NK-92 treated with Interleukin-12 subunit alpha and Interleukin-12 subunit beta, amount 100 ng/mL, for 24 hours (cell line): ENCODE measurements around the gene RNF157.
A peak's percentile ranks its signal among the peaks of the same experiment; 100 is the strongest.
"Not testable (repeated sequence)": the region's sequence is repeated elsewhere in the genome, so short reads cannot be mapped to it uniquely, and the experiment has no call there.

ENCODE experiments used
- DNase-seq: peaks from one replicate; lab custom pipeline; 2025; lab: John Stamatoyannopoulos, UW

RNF157 gene

DNA sequence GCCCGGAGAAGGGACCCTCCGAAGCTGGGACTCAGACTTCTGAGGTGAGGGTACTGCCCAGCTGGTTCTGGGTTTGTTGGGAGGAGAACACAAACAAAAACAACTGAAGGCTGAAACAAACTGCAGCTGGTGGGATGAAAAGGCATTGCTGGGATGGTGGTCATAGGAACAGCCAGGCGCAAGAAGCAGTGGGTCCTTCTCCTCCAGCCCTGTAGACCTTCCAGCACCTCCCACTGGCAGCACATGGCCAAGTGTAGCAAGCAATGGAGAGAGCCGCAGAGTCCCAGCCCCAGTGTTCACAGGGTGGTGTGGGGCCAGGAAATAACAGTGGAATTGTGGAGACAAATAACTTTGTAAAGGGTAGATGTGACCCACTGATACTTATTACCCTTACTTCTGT, 50.6 kb downstream of the RNF157 start:
- DNase-seq = no peak

DNA sequence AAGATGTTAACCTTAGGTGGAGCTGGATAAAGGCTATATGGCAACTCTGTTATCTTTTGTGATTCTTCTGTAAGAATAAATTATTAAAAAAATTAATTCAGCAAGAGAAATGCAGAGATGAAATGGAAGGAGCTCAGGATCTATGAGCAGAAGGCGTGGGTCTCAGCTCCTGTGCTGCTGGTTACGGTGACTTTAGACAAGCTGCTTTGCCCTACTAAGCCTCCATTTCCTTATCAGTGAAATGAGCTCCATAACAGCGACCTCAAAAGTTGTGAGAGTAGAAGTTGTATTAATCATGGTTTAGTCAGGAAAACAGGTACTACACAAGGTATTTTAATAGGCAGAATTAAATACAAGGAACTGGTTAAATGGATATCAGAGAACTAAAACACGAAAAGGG, 51.0 kb downstream of the RNF157 start:
- no peak for DNase-seq

DNA sequence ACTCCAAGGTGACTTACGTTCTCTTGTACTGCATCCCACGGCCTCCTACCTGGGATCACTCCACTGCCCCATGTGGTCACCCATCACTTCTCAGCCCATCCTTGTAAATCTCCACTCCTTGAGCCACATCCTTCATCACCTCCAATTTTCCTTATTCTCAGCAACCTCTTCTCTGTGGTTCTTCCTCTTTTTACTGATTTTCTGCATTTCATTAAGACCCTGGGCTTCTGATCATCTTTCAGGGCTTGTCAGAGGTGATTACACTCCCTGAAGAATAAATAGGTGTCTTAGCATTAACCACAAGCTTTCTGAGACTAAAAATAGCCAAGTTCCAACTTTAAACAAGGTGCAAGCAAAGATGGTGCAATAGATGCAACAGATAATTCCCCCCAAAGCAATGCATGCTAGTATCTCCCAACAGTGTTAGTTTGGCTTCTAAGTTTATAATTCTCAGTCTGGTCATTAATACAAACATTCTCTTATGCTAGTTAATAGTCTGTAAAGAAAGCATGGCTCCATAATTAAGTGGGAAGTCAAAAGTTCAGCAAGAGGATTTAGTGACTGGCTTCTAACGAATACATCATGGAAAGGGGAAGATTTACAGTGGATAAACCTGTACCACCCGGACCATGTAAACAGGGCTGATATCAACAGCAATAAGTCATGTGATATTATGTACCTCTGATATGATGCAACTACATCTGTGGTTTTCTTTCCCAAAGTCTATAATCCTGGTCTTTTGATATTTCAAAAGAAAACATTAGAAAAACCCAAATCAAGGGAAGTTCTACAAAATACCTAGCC, 51.9 kb downstream of the RNF157 start:
- DNase-seq = no peak

DNA sequence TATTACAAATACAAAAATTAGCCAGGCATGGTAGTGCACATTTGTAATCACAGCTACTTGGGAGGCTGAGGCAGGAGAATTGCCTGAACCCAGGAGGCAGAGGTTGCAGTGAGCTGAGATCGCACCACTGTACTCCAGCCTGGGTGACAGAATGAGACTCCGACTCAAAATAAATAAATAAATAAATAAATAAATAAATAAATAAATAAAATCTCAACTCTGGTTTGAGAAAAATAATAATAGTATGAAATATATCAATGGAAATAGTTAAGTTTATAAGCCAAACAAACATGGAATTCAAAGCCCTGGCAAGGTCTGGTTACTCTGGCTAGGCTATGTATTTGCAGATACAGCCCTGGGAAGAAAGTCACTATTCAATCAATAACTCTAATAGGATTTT, 53.5 kb downstream of the RNF157 start:
- DNase-seq = not testable (repeated sequence)

DNA sequence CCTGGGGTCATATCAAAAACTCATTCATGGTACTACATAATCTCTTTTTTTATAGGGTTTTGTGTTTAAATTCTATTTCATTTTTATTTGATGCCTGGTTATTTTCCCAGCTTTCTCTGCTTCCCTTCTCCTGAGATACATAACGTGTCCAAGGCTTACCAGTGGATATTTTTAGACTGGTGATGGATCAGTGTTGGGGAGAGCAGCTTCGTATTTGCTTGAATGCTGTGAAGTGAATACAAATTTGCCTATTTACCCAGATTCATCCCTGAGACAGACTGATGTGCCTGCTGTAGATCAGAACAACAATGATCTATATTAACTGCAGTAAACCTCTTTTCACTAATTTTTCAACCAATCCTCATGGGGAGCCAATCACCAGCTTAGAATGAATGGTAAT, 56.0 kb downstream of the RNF157 start:
- DNase-seq = no peak

DNA sequence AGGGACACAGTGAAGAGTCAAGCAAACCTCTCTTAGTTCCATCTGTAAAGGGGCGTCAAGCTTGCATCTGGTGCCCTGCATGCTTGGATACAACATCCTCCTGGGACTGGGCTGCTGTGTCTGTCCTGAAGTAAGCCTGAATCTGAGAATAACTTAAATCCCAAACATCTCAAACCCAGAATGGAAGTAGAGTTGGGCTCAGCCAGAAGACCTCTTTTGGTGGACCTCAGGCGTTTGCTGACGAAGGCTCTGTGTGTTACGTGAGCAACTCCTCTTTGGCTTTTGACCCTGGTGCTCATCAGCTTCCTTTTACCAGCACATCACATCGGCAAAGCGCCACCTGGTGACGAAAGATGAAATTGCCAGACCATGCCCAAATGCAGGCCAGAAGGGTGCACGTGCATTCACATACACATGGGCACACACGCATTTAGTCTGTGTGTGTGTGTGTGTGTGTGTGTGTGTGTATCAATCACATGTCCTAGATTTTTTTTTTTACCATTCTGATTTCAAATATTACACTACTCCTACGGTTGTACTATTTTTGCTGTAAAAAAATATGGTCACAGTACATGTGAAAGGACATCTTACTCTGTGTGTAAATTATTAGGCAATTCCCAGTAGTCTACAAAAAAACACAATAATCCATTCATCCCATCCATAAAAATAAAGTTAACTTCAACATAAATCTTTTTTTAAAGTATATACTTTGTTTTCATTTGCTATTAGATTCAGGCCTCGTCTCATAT, 58.1 kb downstream of the RNF157 start:
- DNase-seq = peak; percentile 76

DNA sequence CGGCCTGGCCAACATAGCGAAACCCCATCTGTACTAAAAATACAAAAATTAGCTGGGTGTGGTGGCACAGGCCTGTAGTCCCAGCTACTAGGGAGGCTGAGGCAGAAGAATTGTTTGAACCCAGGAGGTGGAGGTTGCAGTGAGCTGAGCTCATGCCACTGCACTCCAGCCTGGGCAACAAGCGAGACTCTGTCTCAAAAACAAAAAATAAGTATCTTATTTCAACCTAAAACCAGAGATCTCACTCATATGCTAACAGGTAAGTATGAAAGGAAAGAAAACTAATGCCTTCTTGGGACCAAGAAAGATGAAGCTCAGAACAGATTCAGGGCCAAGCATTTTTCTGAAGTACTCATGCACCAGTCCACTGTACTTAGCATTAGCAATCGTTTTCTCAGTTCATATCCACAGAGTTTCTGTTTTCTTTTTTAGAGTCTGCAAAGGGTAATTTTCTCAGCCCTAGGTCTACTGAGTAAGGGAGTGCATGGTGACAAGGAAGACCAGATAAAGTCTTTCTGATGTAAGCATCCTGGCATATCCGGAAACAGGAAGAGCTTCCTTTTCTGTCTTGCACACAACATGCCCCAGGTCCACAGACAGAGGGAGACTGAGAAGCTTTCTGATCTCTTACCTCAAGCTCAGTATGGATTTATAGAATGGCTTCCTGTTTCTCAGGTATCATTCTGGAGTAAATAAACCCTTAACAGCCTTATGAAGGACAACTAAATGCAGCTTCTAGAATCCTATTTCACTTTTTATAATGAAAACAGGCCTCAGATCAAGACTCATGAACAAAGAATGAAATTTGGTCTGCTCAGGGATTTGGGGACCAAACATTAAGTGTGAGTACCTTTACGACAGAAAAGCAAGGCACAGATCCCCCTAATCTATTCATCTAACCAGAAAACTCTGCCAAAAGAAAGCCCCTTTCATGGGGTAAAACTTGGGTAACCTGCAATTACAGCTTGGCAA, 60.5 kb downstream of the RNF157 start:
- no peak for DNase-seq

DNA sequence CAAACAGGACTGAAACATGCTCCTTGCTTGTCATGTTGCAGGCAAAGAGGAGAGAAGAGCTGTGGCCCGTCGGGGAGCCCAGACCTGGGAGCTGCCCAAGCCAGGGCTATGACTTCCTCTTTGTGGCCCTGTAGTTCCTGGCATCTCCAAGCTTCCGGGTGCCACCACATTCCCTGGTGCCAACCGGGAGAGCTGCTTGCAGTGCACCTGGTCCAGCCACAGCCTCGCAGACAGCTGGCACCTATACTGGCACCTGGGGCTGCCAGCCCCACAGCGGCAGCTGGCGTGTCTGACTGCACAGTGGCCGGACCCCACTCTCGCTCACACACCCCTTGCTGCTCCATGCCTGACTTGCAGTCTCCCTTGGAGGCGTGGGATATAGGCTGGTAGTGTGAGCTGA, 62.2 kb downstream of the RNF157 start:
- DNase-seq = no peak

DNA sequence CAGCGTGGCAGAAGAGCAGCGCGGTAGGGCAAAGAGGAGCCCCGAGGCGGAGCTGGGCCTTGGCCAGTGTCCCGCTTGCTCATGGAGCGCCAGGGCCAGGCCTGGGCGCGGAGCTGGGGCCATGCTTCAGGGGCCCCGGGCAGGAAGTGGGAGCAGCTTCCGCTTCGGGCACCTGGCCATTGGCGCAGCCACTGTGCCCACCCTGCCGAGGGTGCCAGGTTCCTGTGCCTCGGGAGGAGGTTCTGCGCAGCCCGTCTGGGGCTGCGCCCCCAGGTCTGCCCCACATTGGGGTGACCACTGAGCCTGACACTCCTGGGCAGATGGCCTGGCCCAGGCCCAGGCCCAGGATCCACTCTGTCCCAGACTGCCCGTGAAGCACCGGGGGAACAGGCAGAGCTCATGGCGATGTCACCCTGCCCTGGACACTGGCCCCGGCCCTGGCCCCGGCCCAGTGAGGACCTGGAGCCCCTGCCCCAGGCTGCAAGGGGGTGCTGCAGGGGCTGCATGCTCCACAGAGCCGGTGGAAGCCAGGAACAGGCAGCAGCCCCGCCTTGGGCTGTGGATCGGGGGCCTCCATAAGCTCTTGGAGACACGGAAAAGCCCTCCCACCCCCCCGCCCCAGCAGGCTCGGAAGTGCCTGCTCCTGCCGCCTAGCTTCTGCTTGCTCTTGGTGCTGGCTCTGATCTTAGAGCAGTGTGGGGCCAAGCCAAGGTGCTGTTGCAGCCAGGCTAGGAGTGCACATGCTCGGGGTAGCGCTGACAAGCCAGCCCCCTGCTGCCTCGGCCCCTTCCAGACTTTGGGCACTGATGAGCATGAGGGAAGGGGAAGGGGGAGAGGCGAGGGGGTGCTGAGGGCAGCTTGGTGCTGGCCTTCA, 63.4 kb downstream of the RNF157 start:
- DNase-seq = no peak

DNA sequence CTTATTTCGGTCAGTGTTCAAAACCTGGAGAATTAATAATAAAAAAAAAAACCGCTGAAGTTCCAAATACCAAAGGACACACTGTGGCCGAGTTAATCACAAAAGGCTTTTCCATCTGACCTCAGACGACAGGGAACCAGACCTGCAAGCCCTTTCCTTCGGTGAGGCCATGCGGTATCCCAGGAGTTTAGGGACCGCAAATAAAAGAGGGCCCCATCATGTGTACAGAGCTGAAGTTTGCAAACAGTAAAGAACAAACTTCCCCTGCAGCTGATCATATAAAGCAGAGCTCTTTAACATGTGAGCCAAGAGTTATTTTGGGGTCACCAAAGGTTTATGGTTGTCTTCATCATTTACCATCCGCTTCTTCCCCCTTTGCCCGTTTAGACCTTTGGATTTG, 66.3 kb downstream of the RNF157 start:
- no peak for DNase-seq

DNA sequence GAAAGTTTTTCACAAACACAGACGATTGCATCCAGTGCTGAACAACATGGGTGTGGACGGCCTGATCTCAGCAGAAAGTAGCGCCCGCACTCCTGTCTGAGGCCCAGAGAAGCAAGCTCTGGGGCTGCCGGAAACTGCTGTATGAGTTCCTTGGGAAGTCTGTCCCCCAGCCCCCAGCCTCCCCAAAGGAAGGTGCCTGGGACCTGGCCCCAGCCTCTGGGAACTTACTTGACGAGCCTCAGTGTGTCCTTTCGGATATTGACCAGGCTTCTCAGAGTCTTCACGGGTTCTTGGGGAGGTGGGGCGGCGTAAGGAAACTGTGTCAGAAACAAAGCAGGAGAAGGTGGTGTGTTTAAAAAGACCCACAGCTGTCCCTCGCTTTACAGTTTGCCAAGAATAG, 66.8 kb downstream of the RNF157 start:
- no peak for DNase-seq

DNA sequence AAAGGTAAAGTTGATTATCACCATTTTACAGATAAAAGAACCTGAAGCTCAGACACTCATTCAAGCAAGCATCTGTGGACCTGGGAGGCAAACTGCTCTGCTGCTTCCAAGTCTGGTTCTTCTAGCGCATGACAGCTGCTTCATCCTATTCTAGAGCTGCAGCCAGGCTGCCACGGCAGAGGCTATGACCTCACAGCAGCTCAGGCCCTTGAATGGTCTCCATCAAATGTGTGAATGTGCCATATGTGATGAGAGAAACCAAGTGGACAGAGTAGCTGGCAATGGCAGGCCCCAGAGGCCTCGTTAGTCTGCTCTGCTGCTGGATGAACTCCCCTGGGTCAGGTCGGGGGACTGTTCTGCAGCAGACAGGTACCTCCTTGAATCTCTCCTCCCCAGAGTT, 68.6 kb downstream of the RNF157 start:
- DNase-seq = no peak

DNA sequence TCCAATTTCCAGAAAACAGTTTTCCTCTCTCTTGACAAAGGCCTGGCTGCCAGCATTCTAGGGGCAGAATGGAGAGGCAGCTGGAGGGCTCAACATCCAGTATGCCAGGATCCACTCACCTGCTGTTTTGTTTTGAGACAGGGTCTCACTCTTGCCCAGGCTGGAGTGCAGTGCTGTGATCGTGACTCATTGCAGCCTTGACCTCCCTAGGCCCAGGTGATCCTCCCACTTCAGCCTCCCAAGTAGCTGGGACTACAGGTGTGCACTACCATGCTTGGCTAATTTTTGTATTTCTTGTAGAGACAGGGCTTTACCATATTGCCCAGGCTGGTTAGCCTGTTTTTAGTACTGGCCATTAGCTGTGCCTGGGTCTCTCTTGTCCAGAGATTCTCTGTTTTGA, 70.2 kb downstream of the RNF157 start:
- no peak for DNase-seq

DNA sequence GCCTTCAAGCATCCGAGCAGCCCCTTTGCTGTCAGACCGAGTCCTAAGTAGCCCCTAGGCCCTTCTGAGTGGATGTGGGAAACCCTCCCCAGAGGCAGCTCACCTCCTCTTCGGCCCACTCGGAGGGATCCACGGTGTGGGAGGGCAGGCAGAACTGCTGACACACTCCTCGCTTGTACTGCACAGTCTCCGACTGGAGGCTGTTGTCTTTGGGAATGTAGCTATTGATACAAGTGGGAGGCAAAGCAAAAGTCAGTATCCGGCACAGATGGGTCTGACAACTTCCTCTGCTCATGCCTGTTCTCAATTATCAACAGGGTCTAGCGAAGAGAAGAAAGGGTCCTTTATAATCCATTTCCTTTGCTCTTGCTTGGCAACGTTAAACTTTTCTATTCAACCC, 73.4 kb downstream of the RNF157 start:
- no peak for DNase-seq

DNA sequence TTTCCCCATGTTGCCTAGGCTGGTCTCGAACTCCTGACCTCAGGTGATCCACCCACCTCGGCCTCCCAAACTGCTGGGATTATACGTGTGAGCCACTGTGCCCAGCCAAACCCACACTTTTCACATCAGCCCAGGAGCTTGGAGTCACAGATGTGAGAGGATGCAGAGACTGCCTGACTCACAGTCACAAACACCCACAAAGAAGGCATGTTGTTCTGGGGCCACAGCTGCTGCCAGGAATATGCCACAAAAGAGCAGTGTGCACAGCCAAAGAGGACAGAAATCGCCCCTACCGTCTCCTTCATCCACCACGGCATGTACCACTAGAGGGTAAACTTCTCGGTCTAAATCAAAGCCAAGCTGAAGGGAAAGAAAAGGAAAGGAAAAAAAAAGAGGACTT, 74.1 kb downstream of the RNF157 start:
- DNase-seq = no peak

DNA sequence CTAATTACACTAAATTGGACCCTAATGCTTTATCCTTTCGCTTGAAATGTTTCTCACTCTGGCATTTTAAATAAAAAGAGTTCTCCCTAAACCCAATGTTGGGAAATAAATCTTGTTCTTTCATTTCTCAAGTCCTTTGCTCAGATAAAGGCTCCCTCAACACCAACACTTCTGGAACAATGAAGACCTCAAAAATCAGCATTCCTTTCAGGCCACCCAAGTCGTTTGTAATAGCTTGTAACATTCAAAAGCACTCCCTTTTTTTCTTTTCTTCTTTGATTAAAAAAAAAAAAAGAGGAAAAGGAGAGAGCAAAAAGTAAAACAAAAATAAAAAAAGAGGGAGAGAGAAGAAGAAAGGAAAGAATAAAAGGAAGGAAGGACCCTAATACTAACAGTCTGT, 76.0 kb downstream of the RNF157 start:
- DNase-seq = no peak

DNA sequence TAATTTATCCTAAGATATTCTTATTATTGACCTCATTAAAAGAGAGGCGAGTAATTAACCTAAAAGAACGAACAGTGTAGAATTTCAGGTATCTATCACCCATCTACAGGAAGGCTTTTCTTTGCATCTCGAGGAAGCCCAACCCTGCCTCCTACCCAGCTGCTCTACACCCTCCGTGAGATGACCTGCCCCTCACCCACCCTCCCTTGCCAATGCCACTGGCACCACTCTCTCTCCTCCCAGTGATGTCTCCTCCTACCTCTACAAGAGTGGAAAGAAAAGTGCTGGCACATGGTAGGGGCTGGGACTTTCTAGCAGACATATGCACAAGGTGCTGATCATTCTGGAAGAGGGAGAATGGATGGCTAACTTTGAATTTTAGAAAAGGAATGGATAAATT, 76.4 kb downstream of the RNF157 start:
- no peak for DNase-seq

DNA sequence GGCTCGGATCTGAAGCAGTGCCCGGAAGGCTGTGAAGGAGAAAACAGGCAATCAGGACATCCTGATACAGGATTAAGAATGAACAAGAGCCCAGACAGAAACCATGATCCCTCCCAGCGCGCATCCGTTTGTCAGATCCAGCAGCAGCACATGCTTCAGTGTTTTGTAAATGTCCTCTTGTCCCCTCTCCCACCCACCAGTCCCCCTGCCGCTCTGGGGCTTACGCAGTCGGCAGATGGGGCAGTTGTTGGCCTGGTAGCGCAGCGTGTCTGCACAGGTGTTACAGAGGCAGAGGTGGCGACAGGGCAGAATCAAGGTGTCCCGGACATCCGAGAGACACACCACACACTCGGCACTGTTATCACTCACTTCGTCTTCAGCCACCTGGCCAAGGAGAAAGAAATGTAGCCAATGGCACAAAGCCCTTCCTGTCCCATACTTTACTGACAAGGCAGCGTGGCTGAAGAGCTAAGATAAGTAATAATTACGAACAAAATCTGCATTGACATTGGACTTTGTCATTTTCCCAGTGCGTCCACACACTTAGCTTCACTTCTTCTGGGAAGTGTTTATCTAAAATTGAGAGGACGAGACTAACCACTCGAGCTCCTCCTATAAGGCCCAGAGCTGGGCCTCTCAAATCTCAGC, 78.5 kb downstream of the RNF157 start:
- no peak for DNase-seq

DNA sequence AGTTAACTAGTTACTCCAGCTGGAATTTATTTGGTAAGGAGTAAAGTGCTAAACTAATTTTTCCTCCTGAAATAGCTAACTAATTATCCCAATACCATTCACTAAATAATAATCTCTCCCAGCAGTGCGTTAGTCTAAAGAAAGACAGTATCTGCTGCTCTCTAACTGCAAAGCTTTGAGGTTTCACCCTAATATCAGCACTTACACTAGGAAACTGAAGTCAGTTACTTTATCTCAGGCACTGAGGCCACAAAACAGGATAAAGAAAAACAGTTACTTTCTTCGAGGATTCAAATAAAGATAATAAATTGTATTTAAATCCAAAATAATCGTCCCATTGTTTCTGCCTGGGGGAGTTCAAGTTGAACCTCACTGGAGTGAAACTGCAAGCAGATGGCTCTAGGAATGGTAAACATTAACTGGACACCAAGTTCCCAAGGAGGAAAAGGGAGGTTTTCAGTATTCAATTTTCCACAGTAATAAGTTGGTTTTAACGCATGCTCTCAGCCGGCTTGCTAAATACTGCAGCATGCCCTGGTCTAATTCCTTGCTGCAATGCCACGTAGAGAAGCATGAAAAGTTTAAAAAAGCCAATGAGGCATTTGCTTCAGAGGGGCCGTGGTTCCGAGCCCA, 79.3 kb downstream of the RNF157 start:
- no peak for DNase-seq

DNA sequence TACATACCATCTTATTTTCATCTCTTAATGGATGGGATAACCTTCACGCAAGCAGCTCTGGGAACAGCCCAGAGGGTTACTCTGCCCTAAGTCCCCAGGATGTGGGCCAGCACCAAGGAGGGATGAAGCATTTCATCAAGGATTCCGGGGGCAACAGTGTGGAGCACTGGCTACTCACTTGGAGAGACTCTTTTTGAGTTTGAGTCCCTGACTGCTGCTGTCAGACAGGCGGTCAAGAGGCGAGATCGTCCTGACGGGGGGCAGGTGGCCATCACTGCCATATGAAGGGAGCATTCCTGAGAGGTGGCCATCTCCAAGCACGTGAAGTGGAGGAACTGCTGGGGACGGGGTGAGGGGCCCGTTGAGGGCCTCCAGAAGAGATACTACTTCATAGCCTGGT, 81.1 kb downstream of the RNF157 start:
- no peak for DNase-seq

DNA sequence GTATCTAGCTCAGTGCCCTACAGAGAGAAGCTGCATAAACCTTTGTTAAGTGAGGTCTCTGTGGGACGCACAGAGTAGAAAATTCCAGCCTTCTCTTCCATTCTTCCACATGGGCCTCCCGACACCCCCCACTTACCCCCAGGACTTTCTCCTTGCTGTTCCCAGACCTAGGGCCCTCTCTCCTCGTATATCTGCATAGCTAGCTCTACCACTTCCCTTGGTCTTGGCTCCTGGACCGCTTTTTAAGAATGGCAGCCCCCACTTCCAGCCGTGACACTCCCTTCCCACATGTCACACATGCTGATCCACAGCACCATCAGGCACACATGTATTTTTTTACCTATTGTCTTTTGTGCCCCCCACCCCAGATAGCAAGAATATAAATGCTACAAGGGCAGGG, 82.5 kb downstream of the RNF157 start:
- no peak for DNase-seq
